SK-N-SH (cell line): ENCODE measurements around the gene SLC35G6. TPM values are rescaled to one million over a fixed set of nuclear protein-coding genes. Genes with fewer than 3 reads are reported as not detected.

Experiments
- CTCF ChIA-PET: fragments of 300-600, 350-600 bp; formaldehyde crosslinking; extraction: SDS; loops from one replicate; lab custom pipeline; 2021; lab: Yijun Ruan, JAX
- POLR2A ChIA-PET: fragments of 350-600 bp; sonication (Branson Sonifier 250); formaldehyde crosslinking; extraction: SDS; loops from one replicate; lab custom pipeline; 2020; ENCODE audit warnings: antibody characterized with exemption, inconsistent platforms; lab: Yijun Ruan, JAX
- DNase-seq: peaks from one replicate; pipeline ENCODE4 v3.0.0; 2012
- H2AFZ ChIP-seq: fragments of 200-600 bp; sonication (generic); 2 replicates; pipeline ENCODE4 v1.8.1; 2016; ENCODE audit warnings: antibody characterized with exemption, mild to moderate bottlenecking, low read depth
- H3F3A ChIP-seq: fragments of 200-600 bp; sonication (generic); replicated peaks from 2 replicates; pipeline ENCODE3; 2016; ENCODE audit warnings: antibody characterized with exemption, mild to moderate bottlenecking; ENCODE audit not compliant: insufficient read depth
- H3K27ac ChIP-seq, 2 experiments: fragments of 200-500 bp in 1 of 2; fragments of 200-600 bp in 1 of 2; sonication (Bioruptor generic) in 1 of 2; sonication (generic), shearing (Covaris generic) in 1 of 2; 2 replicates each; pipeline versions ENCODE4 v1.5.1 to v1.6.1; 2014 to 2016; ENCODE audit warnings: low read depth in 2 of 2, inconsistent platforms in 1 of 2, low read length in 1 of 2, mild to moderate bottlenecking in 1 of 2, mixed read lengths in 1 of 2
- H3K27me3 ChIP-seq: fragments of 200-600 bp; sonication (generic), shearing (Covaris generic); 2 replicates; pipeline ENCODE4 v1.6.1; 2016; ENCODE audit warnings: mixed run types; ENCODE audit not compliant: insufficient read depth
- H3K36me3 ChIP-seq, 2 experiments: fragments of 200-500 bp in 1 of 2; fragments of 200-600 bp in 1 of 2; sonication (Bioruptor generic) in 1 of 2; sonication (generic) in 1 of 2; replicated peaks in 1 of 2; 2 replicates each; pipeline versions ENCODE3 to v1.5.1; 2014 to 2016; ENCODE audit warnings: low read length in 1 of 2, mild to moderate bottlenecking in 1 of 2; ENCODE audit not compliant: insufficient read depth in 2 of 2, control insufficient read depth in 1 of 2
- H3K4me1 ChIP-seq, 2 experiments: fragments of 200-500 bp in 1 of 2; fragments of 200-600 bp in 1 of 2; sonication (Bioruptor generic) in 1 of 2; sonication (generic), shearing (Covaris generic) in 1 of 2; 2 replicates each; pipeline versions ENCODE4 v1.5.1 to v1.6.1; 2014 to 2016; ENCODE audit warnings: low read depth in 1 of 2, low read length in 1 of 2, mixed run types in 1 of 2; ENCODE audit not compliant: insufficient read depth in 2 of 2, control insufficient read depth in 1 of 2
- H3K4me2 ChIP-seq: fragments of 200-600 bp; sonication (generic), shearing (Covaris generic); 2 replicates; pipeline ENCODE4 v1.6.1; 2017; ENCODE audit warnings: mixed run types
- H3K4me3 ChIP-seq, 2 experiments: fragments of 200-500 bp in 1 of 2; fragments of 200-600 bp in 1 of 2; sonication (Bioruptor generic) in 1 of 2; sonication (generic), shearing (Covaris generic) in 1 of 2; 2 replicates each; pipeline versions ENCODE4 v1.5.1 to v1.8.1; 2014 to 2016; ENCODE audit warnings: low read depth in 2 of 2, inconsistent platforms in 1 of 2, low read length in 1 of 2, mild to moderate bottlenecking in 1 of 2, mixed read lengths in 1 of 2, moderate library complexity in 1 of 2
- H3K79me2 ChIP-seq: fragments of 200-600 bp; sonication (generic); 2 replicates; pipeline ENCODE4 v1.8.1; 2017; ENCODE audit warnings: mild to moderate bottlenecking; ENCODE audit not compliant: insufficient read depth
- H3K9ac ChIP-seq: fragments of 200-600 bp; sonication (generic); 2 replicates; pipeline ENCODE4 v1.6.1; 2017; ENCODE audit warnings: mixed run types
- H3K9me2 ChIP-seq: fragments of 200-600 bp; sonication (generic); 2 replicates; pipeline ENCODE4 v1.6.1; 2017; ENCODE audit warnings: mixed run types
- H3K9me3 ChIP-seq: fragments of 200-600 bp; sonication (generic); 2 replicates; pipeline ENCODE4 v1.6.1; 2017; ENCODE audit warnings: mixed run types, mild to moderate bottlenecking, moderate library complexity
- H4K20me1 ChIP-seq: fragments of 200-600 bp; sonication (generic); 2 replicates; pipeline ENCODE4 v1.6.1; 2017; ENCODE audit warnings: mild to moderate bottlenecking, mixed run types; ENCODE audit not compliant: insufficient read depth
- ELF1 ChIP-seq: IDR thresholded peaks from 2 replicates; pipeline ENCODE4 v1.4.0; 2012
- EP300 ChIP-seq, 2 experiments: IDR thresholded peaks; 2 replicates each; pipeline versions ENCODE4 v1.4.0 to v1.6.1; 2012; ENCODE audit warnings: borderline replicate concordance in 1 of 2, low read depth in 1 of 2, low read length in 1 of 2
- GABPA ChIP-seq: IDR thresholded peaks from 2 replicates; pipeline ENCODE4 v1.4.0; 2012; ENCODE audit warnings: low read depth, mild to moderate bottlenecking
- MXI1 ChIP-seq: IDR thresholded peaks from 2 replicates; pipeline ENCODE4 v1.6.1; 2012; ENCODE audit warnings: mild to moderate bottlenecking, low read depth, low read length, improper control_type of control experiment
- NRF1 ChIP-seq: IDR thresholded peaks from 2 replicates; pipeline ENCODE4 v1.6.1; 2012; ENCODE audit warnings: low read depth, mild to moderate bottlenecking, low read length
- RCOR1 ChIP-seq: fragments of 150-350 bp; IDR thresholded peaks from 2 replicates; pipeline ENCODE4 v1.6.1; 2017; ENCODE audit warnings: antibody characterized with exemption, low read length
- RXRA ChIP-seq: IDR thresholded peaks from 2 replicates; pipeline ENCODE4 v1.4.0; 2012; ENCODE audit warnings: low read depth, mild to moderate bottlenecking, borderline replicate concordance
- SMC3 ChIP-seq: IDR thresholded peaks from 2 replicates; pipeline ENCODE4 v1.6.1; 2012; ENCODE audit warnings: low read depth, low read length, improper control_type of control experiment
- TCF12 ChIP-seq: IDR thresholded peaks from 2 replicates; pipeline ENCODE4 v1.4.0; 2012
- TEAD4 ChIP-seq: IDR thresholded peaks from 2 replicates; pipeline ENCODE4 v1.4.0; 2012; ENCODE audit warnings: mild to moderate bottlenecking, borderline replicate concordance; ENCODE audit not compliant: insufficient read depth
- WGBS: methylation state at CpG from one replicate; pipeline ENCODE4 v1.1.6; 2017; ENCODE audit warnings: low lambda C conversion rate; 5-methylcytosine and 5-hydroxymethylcytosine counted together
- polyA plus RNA-seq, 3 experiments: library from polyadenylated mRNA; depleted of rRNA; stranded (reverse); fragments of >200 nt; gene quantifications; 2 replicates each; pipeline ENCODE4 v1.2.3, GENCODE V29; 2012
- TF ChIP-seq, protein P1 (sequence below): IDR thresholded peaks from 2 replicates; pipeline ENCODE4 v1.4.0; 2012; ENCODE audit warnings: low read depth, borderline replicate concordance
- TF ChIP-seq, protein P2 (sequence below): fragments of 150-350 bp; IDR thresholded peaks from 2 replicates; pipeline ENCODE4 v1.6.1; 2017; ENCODE audit warnings: antibody characterized with exemption, low read length, low read depth, borderline replicate concordance
- TF ChIP-seq, protein P3 (sequence below): IDR thresholded peaks from 2 replicates; pipeline ENCODE4 v1.4.0; 2012; ENCODE audit warnings: low read depth, borderline replicate concordance

SLC35G6 gene
- polyA plus RNA-seq, 1 of the 3 experiments (the other 2 are of a cell fraction): not detected

DNA sequence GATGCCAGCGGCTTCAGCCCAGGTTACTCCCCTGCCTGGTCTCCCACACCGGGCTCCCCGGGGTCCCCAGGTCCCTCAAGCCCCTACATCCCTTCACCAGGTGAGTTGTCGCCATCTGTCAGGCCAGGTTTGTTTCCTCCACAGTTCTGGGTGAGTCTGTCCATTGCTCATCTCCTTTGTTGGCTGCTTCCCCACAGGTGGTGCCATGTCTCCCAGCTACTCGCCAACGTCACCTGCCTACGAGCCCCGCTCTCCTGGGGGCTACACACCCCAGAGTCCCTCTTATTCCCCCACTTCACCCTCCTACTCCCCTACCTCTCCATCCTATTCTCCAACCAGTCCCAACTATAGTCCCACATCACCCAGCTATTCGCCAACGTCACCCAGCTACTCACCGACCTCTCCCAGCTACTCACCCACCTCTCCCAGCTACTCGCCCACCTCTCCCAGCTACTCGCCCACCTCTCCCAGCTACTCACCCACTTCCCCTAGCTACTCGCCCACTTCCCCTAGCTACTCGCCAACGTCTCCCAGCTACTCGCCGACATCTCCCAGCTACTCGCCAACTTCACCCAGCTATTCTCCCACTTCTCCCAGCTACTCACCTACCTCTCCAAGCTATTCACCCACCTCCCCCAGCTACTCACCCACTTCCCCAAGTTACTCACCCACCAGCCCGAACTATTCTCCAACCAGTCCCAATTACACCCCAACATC lies 31.7 kb downstream of the SLC35G6 start:
- no peak overlapping the region for H3K4me2 ChIP-seq
- DNase-seq: no peak
- no peaks in the 10 kb centered on the region for H3K27me3 ChIP-seq
- no peaks in the 10 kb centered on the region for H3K9me2 ChIP-seq
- 94% methylated on average over 19 of the region's 20 CpGs for WGBS
- no peak for TF ChIP-seq RCOR1
- no peak for TF ChIP-seq TCF12
- no peak for TF ChIP-seq EP300 (IDR thresholded peaks at IDR 0.05; ENCODE audit: borderline replicate concordance in 1 of 2, low read depth in 1 of 2, low read length in 1 of 2)
- no peak for TF ChIP-seq ELF1
- TF ChIP-seq NRF1: no peak
- TF ChIP-seq GABPA: no peak
- TF ChIP-seq, protein P1, sequence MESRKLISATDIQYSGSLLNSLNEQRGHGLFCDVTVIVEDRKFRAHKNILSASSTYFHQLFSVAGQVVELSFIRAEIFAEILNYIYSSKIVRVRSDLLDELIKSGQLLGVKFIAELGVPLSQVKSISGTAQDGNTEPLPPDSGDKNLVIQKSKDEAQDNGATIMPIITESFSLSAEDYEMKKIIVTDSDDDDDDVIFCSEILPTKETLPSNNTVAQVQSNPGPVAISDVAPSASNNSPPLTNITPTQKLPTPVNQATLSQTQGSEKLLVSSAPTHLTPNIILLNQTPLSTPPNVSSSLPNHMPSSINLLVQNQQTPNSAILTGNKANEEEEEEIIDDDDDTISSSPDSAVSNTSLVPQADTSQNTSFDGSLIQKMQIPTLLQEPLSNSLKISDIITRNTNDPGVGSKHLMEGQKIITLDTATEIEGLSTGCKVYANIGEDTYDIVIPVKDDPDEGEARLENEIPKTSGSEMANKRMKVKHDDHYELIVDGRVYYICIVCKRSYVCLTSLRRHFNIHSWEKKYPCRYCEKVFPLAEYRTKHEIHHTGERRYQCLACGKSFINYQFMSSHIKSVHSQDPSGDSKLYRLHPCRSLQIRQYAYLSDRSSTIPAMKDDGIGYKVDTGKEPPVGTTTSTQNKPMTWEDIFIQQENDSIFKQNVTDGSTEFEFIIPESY: no peak
- no peak for TF ChIP-seq MXI1
- TF ChIP-seq RXRA: no peak
- no peak for TF ChIP-seq SMC3
- no peak for TF ChIP-seq TEAD4
- TF ChIP-seq, protein P2, sequence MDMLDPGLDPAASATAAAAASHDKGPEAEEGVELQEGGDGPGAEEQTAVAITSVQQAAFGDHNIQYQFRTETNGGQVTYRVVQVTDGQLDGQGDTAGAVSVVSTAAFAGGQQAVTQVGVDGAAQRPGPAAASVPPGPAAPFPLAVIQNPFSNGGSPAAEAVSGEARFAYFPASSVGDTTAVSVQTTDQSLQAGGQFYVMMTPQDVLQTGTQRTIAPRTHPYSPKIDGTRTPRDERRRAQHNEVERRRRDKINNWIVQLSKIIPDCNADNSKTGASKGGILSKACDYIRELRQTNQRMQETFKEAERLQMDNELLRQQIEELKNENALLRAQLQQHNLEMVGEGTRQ: no peak
- TF ChIP-seq, protein P3, sequence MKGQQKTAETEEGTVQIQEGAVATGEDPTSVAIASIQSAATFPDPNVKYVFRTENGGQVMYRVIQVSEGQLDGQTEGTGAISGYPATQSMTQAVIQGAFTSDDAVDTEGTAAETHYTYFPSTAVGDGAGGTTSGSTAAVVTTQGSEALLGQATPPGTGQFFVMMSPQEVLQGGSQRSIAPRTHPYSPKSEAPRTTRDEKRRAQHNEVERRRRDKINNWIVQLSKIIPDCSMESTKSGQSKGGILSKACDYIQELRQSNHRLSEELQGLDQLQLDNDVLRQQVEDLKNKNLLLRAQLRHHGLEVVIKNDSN: no peak
- TF ChIP-seq, all 33 proteins: peak for 0
- POLR2A ChIA-PET: no interaction called here
- Histone ChIP-seq H3K9ac (no peak overlapping the region), H4K20me1 (no peaks in the 10 kb centered on the region), H3K79me2 (no peaks in the 10 kb centered on the region), H2AFZ (no peak overlapping the region), H3K36me3 (peaks cover 17 to 42% of the 10 kb centered on the region in 2 experiments), H3K9me3 (no peaks in the 10 kb centered on the region), H3F3A (peaks cover 20% of the 10 kb centered on the region), H3K27ac (no peak overlapping the region), H3K4me1 (no peaks in the 10 kb centered on the region), H3K4me3 (no peak overlapping the region)
- CTCF ChIA-PET: interaction anchor here (0.8 to 11.6 kb wide), 9 partner anchors 9 to 158 kb away, joined by 3 to 236 read pairs (median 5); partner anchors contain the start of genes SENP3, SOX15, TMEM95 and TNFSF12
